ENCODE data around the gene ZDHHC15. TPM values are rescaled to one million over a fixed set of nuclear protein-coding genes. Genes with fewer than 3 reads are reported as not detected.
"Not testable (repeated sequence)": the region's sequence is repeated elsewhere in the genome, so short reads cannot be mapped to it uniquely, and the experiment has no call there.

ZDHHC15 gene
- total RNA-seq, 1 experiment from 2014 or later, result not detected

DNA sequence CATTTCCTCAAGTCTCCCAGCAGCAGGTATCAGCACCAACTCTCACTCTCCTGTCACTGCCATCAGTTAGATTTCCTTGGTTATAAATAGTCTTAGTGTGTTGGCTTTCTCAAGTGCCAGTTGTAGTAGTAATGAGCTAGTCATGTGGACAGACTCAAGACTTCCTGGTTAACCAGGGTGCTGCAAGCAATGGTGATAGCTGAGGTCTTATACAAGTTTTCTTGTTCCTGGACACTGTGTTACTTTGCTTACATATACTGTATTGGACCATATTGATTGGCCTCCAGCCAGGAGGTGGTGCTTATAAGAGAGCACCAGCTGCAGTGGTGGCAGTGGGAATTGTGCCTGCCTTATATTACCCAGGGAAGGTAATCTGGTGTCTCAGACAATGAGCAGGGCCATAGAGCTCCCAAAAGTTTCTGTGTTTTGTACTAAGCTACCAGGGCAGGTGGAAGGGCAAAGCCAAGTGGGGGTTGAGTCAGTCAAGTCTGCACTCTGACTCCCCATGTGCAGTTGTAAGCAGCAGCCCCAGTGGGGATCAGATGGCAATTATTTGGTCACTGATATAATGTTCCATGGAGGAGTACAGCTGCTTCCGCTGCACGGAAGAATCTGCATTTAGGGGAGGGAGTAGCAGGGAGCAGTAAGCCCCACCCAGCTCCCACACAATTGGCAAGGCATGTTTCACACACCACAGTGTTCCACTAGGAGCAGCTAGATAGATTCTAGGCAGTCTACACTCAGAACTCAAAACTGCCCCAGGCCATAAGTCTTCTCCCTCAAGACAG is 24.1 kb upstream of the ZDHHC15 start:
- intact Hi-C loops (cut with micrococcal nuclease; ENCODE audit: unreplicated experiment), result no loop called here
- H3K9me3 ChIP-seq (ENCODE audit: low read depth, low read length, poor library complexity, severe bottlenecking), result peaks cover 8% of the 10 kb centered on the region

DNA sequence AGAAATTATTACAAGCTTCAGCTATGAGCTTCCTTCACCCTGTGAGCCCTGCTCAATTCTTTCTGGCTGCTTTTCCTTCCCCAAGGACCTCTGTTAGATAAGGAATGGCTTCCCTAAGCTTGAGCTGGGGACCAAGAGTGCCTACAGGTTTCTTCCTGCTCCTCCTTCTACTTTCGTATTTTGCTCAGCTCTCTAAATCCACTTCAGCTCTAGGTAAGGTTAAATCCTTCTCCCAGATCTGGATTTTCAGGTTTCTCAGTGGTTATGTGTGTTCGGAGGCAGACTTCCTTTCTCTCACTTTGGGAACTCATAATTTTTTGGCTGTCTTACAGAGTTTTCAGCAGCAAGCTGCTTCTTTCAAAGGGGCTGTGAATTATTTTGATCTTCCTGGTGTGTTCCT is 21.9 kb upstream of the ZDHHC15 start:
- CTCF ChIA-PET, result no interaction called here

More for the DNA sequence above, 24.1 kb upstream of the ZDHHC15 start:
- DNase-seq (ENCODE audit: low spot score), result no peak
- H3K27me3 ChIP-seq (replicated peaks; ENCODE audit: insufficient read depth, low read depth, low read length, poor library complexity), result no peaks in the 10 kb centered on the region
- no peak overlapping the region for H3K27ac ChIP-seq (ENCODE audit: low read depth, low read length, poor library complexity, severe bottlenecking)
- no peak overlapping the region for H3K4me3 ChIP-seq (ENCODE audit: low read depth, low read length, poor library complexity, severe bottlenecking)
- TF ChIP-seq, protein P1, sequence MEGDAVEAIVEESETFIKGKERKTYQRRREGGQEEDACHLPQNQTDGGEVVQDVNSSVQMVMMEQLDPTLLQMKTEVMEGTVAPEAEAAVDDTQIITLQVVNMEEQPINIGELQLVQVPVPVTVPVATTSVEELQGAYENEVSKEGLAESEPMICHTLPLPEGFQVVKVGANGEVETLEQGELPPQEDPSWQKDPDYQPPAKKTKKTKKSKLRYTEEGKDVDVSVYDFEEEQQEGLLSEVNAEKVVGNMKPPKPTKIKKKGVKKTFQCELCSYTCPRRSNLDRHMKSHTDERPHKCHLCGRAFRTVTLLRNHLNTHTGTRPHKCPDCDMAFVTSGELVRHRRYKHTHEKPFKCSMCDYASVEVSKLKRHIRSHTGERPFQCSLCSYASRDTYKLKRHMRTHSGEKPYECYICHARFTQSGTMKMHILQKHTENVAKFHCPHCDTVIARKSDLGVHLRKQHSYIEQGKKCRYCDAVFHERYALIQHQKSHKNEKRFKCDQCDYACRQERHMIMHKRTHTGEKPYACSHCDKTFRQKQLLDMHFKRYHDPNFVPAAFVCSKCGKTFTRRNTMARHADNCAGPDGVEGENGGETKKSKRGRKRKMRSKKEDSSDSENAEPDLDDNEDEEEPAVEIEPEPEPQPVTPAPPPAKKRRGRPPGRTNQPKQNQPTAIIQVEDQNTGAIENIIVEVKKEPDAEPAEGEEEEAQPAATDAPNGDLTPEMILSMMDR (conservative IDR thresholded peaks at IDR 0.05; ENCODE audit: low read depth, low read length), result no peak
- no peak for TF ChIP-seq EZH2 (IDR thresholded peaks at IDR 0.05; ENCODE audit: borderline replicate concordance, low read depth, low read length, poor library complexity, severe bottlenecking)
- ChIA-PET POLR2A (ENCODE audit: low non-redundant PET) (no interaction called here), CTCF (no interaction called here)
- no TSS peak for BruUV-seq (replicated peaks)
- no peaks in the 10 kb centered on the region for H3K4me1 ChIP-seq (ENCODE audit: insufficient read depth, low read length, poor library complexity, severe bottlenecking)
- no peaks in the 10 kb centered on the region for H3K36me3 ChIP-seq (ENCODE audit: insufficient read depth, low read length, poor library complexity, severe bottlenecking)

DNA sequence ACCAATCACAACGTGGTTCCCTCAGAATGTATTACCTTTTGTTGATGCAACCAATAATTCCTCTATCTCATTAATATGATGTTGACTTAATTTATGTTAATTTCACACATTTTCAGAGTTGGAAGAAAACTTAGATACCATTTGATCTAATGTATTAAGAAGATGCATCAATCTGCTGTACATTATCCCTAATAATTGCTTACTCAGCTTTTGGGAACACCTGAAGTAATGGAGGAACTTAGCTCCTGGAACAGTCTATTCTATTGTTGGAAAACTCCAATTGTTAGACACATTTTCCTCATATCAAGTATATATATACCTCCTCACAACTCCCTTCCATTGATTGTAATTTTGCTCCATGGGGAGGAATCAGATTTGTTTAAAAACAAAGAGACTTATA is 38.9 kb downstream of the ZDHHC15 start:
- BruUV-seq (replicated peaks), result no TSS peak
- Histone ChIP-seq H3K4me3 (ENCODE audit: low read depth, low read length, poor library complexity, severe bottlenecking) (no peak overlapping the region), H3K27ac (ENCODE audit: low read depth, low read length, poor library complexity, severe bottlenecking) (no peak overlapping the region), H3K9me3 (ENCODE audit: low read depth, low read length, poor library complexity, severe bottlenecking) (peaks cover 10% of the 10 kb centered on the region), H3K4me1 (ENCODE audit: insufficient read depth, low read length, poor library complexity, severe bottlenecking) (no peaks in the 10 kb centered on the region), H3K27me3 (replicated peaks; ENCODE audit: insufficient read depth, low read depth, low read length, poor library complexity) (no peaks in the 10 kb centered on the region), H3K36me3 (ENCODE audit: insufficient read depth, low read length, poor library complexity, severe bottlenecking) (no peaks in the 10 kb centered on the region)
- ChIA-PET CTCF (no interaction called here), POLR2A (ENCODE audit: low non-redundant PET) (no interaction called here)
- DNase-seq (ENCODE audit: low spot score), result no peak
- TF ChIP-seq, protein P1 (conservative IDR thresholded peaks at IDR 0.05; ENCODE audit: low read depth, low read length), result no peak
- no peak for TF ChIP-seq EZH2 (IDR thresholded peaks at IDR 0.05; ENCODE audit: borderline replicate concordance, low read depth, low read length, poor library complexity, severe bottlenecking)
- intact Hi-C loops (cut with micrococcal nuclease; ENCODE audit: unreplicated experiment), result no loop called here

More for the DNA sequence above, 21.9 kb upstream of the ZDHHC15 start:
- no TSS peak for BruUV-seq (replicated peaks)
- Histone ChIP-seq H3K4me3 (ENCODE audit: low read depth, low read length, poor library complexity, severe bottlenecking) (no peak overlapping the region), H3K4me1 (ENCODE audit: insufficient read depth, low read length, poor library complexity, severe bottlenecking) (no peaks in the 10 kb centered on the region), H3K9me3 (ENCODE audit: low read depth, low read length, poor library complexity, severe bottlenecking) (peaks cover 8% of the 10 kb centered on the region), H3K27me3 (replicated peaks; ENCODE audit: insufficient read depth, low read depth, low read length, poor library complexity) (no peaks in the 10 kb centered on the region), H3K27ac (ENCODE audit: low read depth, low read length, poor library complexity, severe bottlenecking) (no peak overlapping the region), H3K36me3 (ENCODE audit: insufficient read depth, low read length, poor library complexity, severe bottlenecking) (no peaks in the 10 kb centered on the region)
- DNase-seq (ENCODE audit: low spot score), result no peak
- no peak for TF ChIP-seq EZH2 (IDR thresholded peaks at IDR 0.05; ENCODE audit: borderline replicate concordance, low read depth, low read length, poor library complexity, severe bottlenecking)
- TF ChIP-seq, protein P1 (conservative IDR thresholded peaks at IDR 0.05; ENCODE audit: low read depth, low read length), result no peak
- intact Hi-C loops (cut with micrococcal nuclease; ENCODE audit: unreplicated experiment), result no loop called here
- POLR2A ChIA-PET (ENCODE audit: low non-redundant PET), result no interaction called here

DNA sequence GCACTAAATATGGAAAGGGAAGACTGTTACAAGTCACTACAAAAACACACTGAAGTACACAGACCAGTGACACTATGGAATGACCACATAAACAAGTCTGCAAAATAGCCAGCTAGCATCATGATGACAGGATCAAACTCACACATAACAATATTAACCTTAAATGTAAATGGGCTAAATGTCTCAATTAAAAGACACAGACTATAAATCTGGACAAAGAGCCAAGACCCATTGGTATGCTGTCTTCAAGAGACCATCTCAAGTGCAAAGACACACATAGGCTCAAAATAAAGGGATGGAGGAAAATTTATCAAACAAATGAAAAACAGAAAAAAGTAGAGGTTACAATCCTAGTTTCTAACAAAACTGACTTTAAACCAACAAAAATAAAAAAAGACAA is 61.1 kb downstream of the ZDHHC15 start:
- POLR2A ChIA-PET (ENCODE audit: low non-redundant PET); intact Hi-C loops (cut with micrococcal nuclease; ENCODE audit: unreplicated experiment); H3K27me3 ChIP-seq (replicated peaks; ENCODE audit: insufficient read depth, low read depth, low read length, poor library complexity); BruUV-seq (replicated peaks); DNase-seq (ENCODE audit: low spot score); H3K4me3 ChIP-seq (ENCODE audit: low read depth, low read length, poor library complexity, severe bottlenecking); H3K9me3 ChIP-seq (ENCODE audit: low read depth, low read length, poor library complexity, severe bottlenecking); CTCF ChIA-PET; H3K4me1 ChIP-seq (ENCODE audit: insufficient read depth, low read length, poor library complexity, severe bottlenecking); H3K27ac ChIP-seq (ENCODE audit: low read depth, low read length, poor library complexity, severe bottlenecking); H3K36me3 ChIP-seq (ENCODE audit: insufficient read depth, low read length, poor library complexity, severe bottlenecking): not testable (repeated sequence)

Measured in A673 (cell line).